Measurements from ENCODE around the gene PIH1D1. TPM values are rescaled to one million over a fixed set of nuclear protein-coding genes. Genes with fewer than 3 reads are reported as not detected.

Gene PIH1D1
- total and polyA plus RNA-seq, 10 of the 15 experiments (the other 5 are each of a cell fraction or from before 2014, with no cell fraction given), result 16.1 to 153 (median 106) TPM

GRCh38 chr19:49427339-49427738 lies 24.3 kb downstream of the PIH1D1 start (continued):
- no peak for TF ChIP-seq MEF2B (IDR thresholded peaks at IDR 0.05; ENCODE audit: partially characterized antibody, poor library complexity, severe bottlenecking)
- no peak for TF ChIP-seq ZZZ3 (IDR thresholded peaks at IDR 0.05; ENCODE audit: control insufficient read depth, insufficient read length, low read depth)
- TF ChIP-seq MAX (IDR thresholded peaks at IDR 0.05; ENCODE audit: low read depth, low read length), result no peak
- no peak for TF ChIP-seq HDAC6 (IDR thresholded peaks at IDR 0.05; ENCODE audit: unreplicated experiment)
- no peak for TF ChIP-seq TCF3 (IDR thresholded peaks at IDR 0.05; ENCODE audit: borderline replicate concordance, insufficient read depth, low read depth, low read length)
- TF ChIP-seq TARDBP (IDR thresholded peaks at IDR 0.05; ENCODE audit: borderline replicate concordance), result no peak
- no peak for TF ChIP-seq ZBTB33 (IDR thresholded peaks at IDR 0.05)

GRCh38 chr19:49425922-49426592 lies 25.6 kb downstream of the PIH1D1 start:
- CTCF ChIA-PET, result interaction anchor here (1.1 to 3.3 kb wide), 5 partner anchors 9 to 35 kb away, joined by 3 to 17 read pairs (median 4); no protein-coding TSS in a partner anchor
- SMC1A ChIA-PET (ENCODE audit: uncharacterized antibody, unreplicated experiment), result interaction anchor here (0.5 to 2.1 kb wide), 6 partner anchors 11 to 120 kb away, joined by 3 to 7 read pairs (median 3); no protein-coding TSS in a partner anchor
- RAD21 ChIA-PET (ENCODE audit: unreplicated experiment), result no interaction called here
- TF ChIP-seq EZH2 (IDR thresholded peaks at IDR 0.05; ENCODE audit: borderline replicate concordance, control insufficient read depth, low read depth, low read length) (no peak), CTCF (IDR thresholded peaks at IDR 0.05 in 2 of 3, conservative IDR thresholded peaks at IDR 0.05 in 1 of 3; ENCODE audit: control insufficient read depth in 2 of 3, extremely low read depth in 1 of 3, insufficient read depth in 1 of 3, low read depth in 3 of 3, low read length in 3 of 3) (no peak), E2F8 (IDR thresholded peaks at IDR 0.05; ENCODE audit: low read depth, partially characterized antibody) (no peak), ATF3 (IDR thresholded peaks at IDR 0.05; ENCODE audit: borderline replicate concordance, extremely low read depth, low read depth, low read length) (no peak), TCF12 (IDR thresholded peaks at IDR 0.05; ENCODE audit: low read depth, low read length) (no peak), STAT3 (IDR thresholded peaks at IDR 0.05; ENCODE audit: low read depth, low read length) (no peak)
- no peaks in the 10 kb centered on the region for H3K9me3 ChIP-seq (replicated peaks; ENCODE audit: control insufficient read depth, insufficient read depth, low read length)
- in situ Hi-C loops (cut with MboI) (no loop called here), intact Hi-C loops (cut with micrococcal nuclease; ENCODE audit: unreplicated experiment) (no loop called here)
- peaks cover 4% of the 10 kb centered on the region for H3K4me1 ChIP-seq (ENCODE audit: control insufficient read depth, insufficient read depth, low read length)
- no TSS peak for BruUV-seq (replicated peaks)
- H3K27ac ChIP-seq (ENCODE audit: control insufficient read depth, insufficient read depth), result no peak overlapping the region
- H3K9ac ChIP-seq (ENCODE audit: control insufficient read depth, insufficient read depth, low read length), result no peak overlapping the region
- DNase-seq (ENCODE audit: low read depth, low spot score), result no peak
- no peak for FAIRE-seq
- 5% methylated on average over 27 of the region's 30 CpGs for WGBS (ENCODE audit: insufficient coverage, insufficient replicate concordance, low lambda C conversion rate, missing lambda C conversion rate)
- H2AFZ ChIP-seq (ENCODE audit: control insufficient read depth, low read depth, low read length), result no peak overlapping the region
- no peak for ATAC-seq
- H4K20me1 ChIP-seq (ENCODE audit: control insufficient read depth, insufficient read depth), result no peaks in the 10 kb centered on the region
- no peaks in the 10 kb centered on the region for H3K79me2 ChIP-seq (ENCODE audit: control insufficient read depth, insufficient read depth, low read length)
- no peaks in the 10 kb centered on the region for H3K36me3 ChIP-seq (ENCODE audit: control insufficient read depth in 2 of 2, insufficient read depth in 2 of 2, low read length in 1 of 2)
- peaks cover 21 to 39% of the 10 kb centered on the region in 2 experiments for H3K27me3 ChIP-seq (replicated peaks in 1 of 2; ENCODE audit: control insufficient read depth in 2 of 2, insufficient read depth in 2 of 2, low read length in 1 of 2)
- no peak overlapping the region for H3K4me2 ChIP-seq (ENCODE audit: control insufficient read depth, insufficient read depth)
- no peak overlapping the region for H3K4me3 ChIP-seq
- POLR2A ChIA-PET, result interaction anchor here (0.5 kb wide), 1 partner anchor 44 kb away, joined by 6 read pairs; no protein-coding TSS in a partner anchor
